Measurements from ENCODE around the gene SPINK1.
"Not testable (repeated sequence)": the region's sequence is repeated elsewhere in the genome, so short reads cannot be mapped to it uniquely, and the experiment has no call there.

SPINK1 gene

DNA sequence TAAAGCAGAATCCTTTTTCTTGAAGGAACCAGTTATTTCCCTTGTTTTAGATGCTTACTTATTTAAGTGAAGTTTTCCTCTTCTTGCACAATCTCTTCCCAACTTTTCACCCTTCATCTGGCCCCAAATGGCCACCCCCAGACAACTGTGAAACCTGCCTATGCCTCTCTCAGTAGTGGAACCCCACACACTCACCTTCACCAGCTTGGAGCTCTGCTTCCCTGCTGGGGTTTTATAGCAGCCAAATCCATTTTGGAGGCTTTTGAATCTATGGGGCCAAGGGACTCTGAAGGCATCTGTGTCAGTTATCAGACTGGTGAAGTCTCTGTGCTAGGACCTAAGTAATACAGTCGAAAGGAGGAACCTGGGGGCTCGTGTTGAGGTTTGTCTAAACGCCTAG, 22.9 kb upstream of the SPINK1 start:
- DNase-seq: no peak

DNA sequence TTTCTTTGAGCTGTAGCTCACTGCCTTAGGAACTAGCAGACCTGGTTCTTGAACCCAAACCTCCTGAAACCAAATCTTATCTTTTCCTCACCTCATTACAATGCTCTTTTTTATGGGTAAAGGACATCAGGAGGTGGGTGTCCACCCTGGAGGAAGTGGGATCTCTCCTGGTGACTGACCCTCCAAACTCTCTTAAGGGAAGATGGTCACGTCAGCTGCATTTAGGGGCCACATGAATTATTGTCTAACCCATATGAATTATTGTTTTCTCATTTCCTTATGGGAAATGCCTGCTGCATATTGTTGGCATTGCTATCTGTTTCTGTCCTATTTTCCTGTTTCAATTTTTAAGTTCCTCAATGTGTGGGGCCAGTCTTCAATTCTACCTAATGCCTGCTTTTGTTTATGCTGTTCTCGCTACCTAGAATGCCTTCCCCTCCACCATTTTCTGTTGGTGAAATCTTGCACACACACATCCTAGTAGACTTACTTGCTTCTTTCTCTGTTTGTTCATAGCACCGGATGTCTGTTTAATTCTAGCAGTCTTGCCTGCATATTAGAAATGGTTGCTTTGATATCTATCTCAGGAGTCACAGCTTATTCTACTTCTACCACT, 22.0 kb upstream of the SPINK1 start:
- no peak for DNase-seq

GRCh38 chr5:147852365-147852764, 20.9 kb upstream of the SPINK1 start:
- DNase-seq: no peak

- no peak for DNase-seq
Measured at GRCh38 chr5:147851578-147851977, 20.1 kb upstream of the SPINK1 start.

GRCh38 chr5:147849226-147849625, 17.8 kb upstream of the SPINK1 start:
- DNase-seq: no peak

DNA sequence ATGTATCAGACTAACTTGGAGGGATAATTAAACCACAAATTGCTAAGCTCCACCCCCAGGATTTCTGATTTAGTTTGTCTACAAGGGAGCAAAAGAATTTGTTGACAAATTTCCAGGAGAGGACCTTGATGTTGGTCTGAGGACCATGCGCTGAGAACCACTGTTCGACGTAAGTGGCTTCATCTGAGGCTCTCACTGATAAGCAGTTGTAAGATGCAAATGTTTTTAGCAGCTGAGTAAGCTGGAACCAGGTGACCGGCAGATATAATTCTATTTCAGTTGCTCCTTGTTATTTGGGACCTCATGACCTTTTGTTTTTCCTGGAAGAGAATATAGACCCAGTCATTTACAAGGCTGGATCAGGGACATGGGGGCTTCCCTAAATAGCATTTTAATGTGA, 14.1 kb upstream of the SPINK1 start:
- no peak for DNase-seq

DNA sequence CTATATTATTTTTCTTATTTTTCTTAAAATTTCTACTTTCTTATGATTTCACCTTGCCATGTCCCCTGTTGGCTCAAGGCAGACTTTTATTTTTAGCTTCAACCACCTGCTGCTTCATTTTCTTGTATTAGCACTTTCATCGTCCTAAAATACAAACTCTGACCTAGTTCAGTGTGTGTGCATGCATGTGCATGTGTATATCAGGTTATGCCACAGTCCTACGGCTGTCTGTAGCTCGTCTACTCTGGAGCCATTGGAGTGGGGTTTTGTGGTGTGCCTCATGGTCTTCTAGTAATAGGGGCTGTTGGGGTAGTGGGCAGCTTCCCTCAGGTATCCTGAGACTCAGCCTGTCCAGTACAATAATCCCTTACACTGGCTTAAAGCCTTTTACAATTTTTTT, 13.4 kb upstream of the SPINK1 start:
- DNase-seq: no peak

- no peak for DNase-seq
Measured at GRCh38 chr5:147842869-147843268, 11.4 kb upstream of the SPINK1 start.

DNA sequence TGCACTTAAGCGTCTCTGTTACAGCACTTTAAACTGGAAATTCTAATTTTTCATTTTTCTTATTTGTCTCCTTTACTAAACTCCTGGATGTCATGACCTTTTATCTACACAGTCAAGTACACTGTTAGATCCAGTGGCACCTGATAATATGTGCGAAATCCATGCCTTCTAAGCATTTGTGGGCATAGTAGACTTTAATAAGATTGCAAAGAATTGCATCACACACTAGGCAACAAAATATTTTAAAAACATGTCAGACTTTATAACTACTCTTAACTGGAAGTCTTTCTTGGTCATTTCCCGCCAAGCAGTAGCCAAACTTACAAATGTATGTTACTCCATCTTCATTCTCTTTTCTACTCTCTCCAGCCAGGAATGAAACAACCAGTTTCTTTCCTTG, 5.0 kb upstream of the SPINK1 start:
- no peak for DNase-seq

- DNase-seq: no peak
Measured at GRCh38 chr5:147835386-147835798, 3.9 kb upstream of the SPINK1 start.

DNA sequence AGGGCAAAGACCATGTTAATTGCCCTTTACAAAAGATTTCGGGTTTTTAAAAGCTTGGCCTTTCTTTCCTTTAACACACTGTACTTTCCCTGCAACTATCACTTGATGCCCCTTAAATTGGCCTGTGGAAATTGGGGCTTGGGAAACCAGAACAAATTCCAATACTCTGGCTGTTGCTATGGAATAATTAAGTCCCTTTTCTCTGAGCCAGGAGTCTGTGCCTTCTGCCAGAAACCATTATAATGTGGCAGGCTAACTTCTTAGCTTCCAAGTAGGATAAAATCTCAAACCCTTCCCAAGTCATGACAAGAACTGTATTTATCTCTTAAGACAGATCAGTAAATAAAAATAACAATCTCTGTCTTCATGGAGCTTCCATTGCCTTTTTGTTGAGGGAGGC, 1.1 kb upstream of the SPINK1 start:
- no peak for DNase-seq

GRCh38 chr5:147830035-147830434, 1.4 kb downstream of the SPINK1 start:
- no peak for DNase-seq

DNA sequence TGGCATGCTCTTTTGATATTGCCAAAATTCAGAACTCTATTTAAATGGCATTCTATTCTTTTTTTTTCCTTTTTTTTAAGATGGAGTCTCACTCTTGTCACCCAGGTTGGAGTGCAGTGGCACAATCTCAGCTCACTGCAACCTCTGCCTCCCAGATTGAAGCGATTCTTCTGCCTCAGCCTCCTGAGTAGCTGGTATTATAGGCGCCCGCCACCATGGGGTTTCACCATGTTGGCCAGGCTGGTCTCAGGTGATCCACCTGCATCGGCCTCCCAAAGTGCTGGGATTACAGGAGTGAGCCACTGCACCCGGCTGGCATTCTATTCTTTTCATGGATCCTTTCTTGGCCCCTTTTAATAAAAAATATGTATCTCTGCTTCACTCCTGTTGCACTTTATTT, 4.5 kb downstream of the SPINK1 start:
- DNase-seq: not testable (repeated sequence)

GRCh38 chr5:147826361-147826760, 5.1 kb downstream of the SPINK1 start:
- DNase-seq: no peak

DNA sequence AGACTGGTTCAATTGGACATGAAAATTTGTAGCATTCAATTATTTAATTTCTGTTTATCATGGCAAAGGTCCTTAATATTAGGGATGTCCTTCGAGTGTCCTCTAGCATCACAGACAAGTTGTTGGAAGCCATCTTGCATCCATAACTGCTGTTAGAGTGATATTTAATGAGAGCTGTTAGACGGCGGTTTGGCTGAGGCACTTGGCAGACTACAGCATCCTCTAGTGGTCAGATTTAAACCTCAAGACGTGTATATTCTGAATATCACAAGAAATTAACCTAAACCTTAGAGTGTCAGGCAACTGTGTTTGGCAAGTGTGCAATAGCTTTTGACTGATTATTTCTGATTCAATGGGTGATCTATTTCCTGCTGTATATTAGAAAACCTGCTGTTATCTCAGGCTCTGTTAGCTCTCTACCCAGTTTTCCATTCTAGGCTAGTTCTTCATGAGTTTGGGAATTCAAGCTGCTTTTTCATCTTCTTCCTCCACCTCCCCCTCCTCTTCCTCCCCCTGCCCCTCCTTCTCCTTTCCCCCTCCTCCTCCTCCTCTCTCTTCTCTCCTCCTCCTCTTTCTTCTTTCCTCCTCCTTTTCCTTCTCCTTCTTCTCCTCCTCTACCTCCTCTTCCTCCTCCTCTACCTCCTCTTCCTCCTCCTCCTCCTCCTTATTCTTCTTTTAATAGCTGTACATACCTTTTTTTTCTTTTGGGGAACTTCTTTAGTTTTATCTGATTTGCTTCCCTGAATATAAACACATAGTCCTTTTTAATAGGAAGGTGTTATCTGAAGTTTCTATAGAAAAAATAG, 8.6 kb downstream of the SPINK1 start:
- DNase-seq: peak; percentile 10

- DNase-seq: not testable (repeated sequence)
Measured at GRCh38 chr5:147822222-147822621, 9.2 kb downstream of the SPINK1 start.

- DNase-seq: no peak
Measured at GRCh38 chr5:147821766-147822165, 9.7 kb downstream of the SPINK1 start.

GRCh38 chr5:147819261-147819770, 12.2 kb downstream of the SPINK1 start:
- no peak for DNase-seq

- no peak for DNase-seq
Measured at GRCh38 chr5:147818290-147818689, 13.2 kb downstream of the SPINK1 start.

GRCh38 chr5:147813696-147814095, 17.8 kb downstream of the SPINK1 start:
- DNase-seq: no peak

GRCh38 chr5:147809830-147810666, 21.4 kb downstream of the SPINK1 start:
- DNase-seq: peak; percentile 12

DNA sequence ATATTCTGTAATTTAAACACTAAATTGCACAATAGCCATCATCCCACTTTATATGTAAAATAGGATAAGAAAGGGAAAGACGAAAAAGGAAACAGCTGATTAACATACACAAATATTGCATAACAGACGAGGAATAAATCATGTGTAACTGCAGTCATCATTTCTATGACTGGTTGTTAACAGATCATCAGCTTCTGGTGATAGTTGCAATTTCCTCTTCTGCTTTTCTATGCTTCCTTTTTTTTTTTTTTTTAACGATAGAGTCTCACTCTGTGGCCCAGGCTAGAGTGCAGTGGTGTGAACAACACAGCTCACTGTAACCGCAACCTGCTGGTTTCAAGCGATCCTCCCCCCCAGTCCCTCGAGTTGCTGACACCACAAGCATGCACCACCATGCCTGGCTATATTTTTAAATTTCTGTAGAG, 26.4 kb downstream of the SPINK1 start:
- peak; percentile 75 for DNase-seq

- no peak for DNase-seq
Measured at GRCh38 chr5:147804334-147804733, 27.1 kb downstream of the SPINK1 start.
